Nephron (organoid): ENCODE measurements around the gene CDC6.

Source experiments
- H3K27ac Mint-ChIP-seq, 3 experiments: 2 replicates each; pipeline ENCODE4 v1.8.0; 2020; ENCODE audit warnings: mixed read lengths in 3 of 3, mild to moderate bottlenecking in 2 of 3, moderate library complexity in 1 of 3
- H3K27me3 Mint-ChIP-seq: 2 replicates; pipeline ENCODE4 v1.8.0; 2021; ENCODE audit warnings: low read depth, mild to moderate bottlenecking, moderate library complexity, mixed read lengths
- H3K36me3 Mint-ChIP-seq: 2 replicates; pipeline ENCODE4 v1.8.0; 2020; ENCODE audit warnings: low read depth, mixed read lengths
- H3K4me1 Mint-ChIP-seq: 2 replicates; pipeline ENCODE4 v1.8.0; 2020; ENCODE audit warnings: mixed read lengths
- H3K4me3 Mint-ChIP-seq, 3 experiments: 2 replicates each; pipeline ENCODE4 v1.8.0; 2020; ENCODE audit warnings: mild to moderate bottlenecking in 3 of 3, mixed read lengths in 3 of 3, moderate library complexity in 2 of 3
- H3K9me3 Mint-ChIP-seq: 2 replicates; pipeline ENCODE4 v1.8.0; 2020; ENCODE audit warnings: mixed read lengths
- TF ChIP-seq, protein P1 (sequence below), 3 experiments: fragments of 200-600 bp; sonication (generic); IDR thresholded peaks; one replicate each; pipeline ENCODE4 v1.5.0; 2021; ENCODE audit warnings: antibody characterized with exemption in 3 of 3; ENCODE audit not compliant: unreplicated experiment in 3 of 3

CDC6 gene

DNA sequence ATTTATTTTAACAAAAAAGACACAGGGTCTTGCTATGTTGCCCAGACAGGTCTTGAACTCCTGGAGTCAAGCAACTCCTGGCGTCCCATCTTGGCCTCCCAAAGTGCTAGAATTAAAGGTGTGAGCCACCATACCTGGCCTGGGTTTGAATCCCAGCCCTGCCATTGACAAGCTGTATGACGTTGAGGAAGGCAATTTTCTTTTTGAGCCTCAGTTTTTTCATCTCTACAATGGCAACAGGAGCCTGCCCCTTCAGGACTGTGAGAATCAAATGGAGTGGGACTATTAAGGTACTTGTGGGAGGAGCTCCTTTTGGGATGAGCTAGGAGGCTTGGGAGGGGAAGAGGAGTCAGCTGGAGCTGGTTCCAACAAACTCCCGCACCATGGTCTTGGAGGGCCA is 27.5 kb downstream of the CDC6 start:
- Mint-ChIP-seq H3K27me3 (no peaks in the 10 kb centered on the region), H3K9me3 (no peaks in the 10 kb centered on the region), H3K4me3 (peak overlapping the region in 1 of 3 experiments; percentile 82), H3K36me3 (no peaks in the 10 kb centered on the region), H3K4me1 (peaks cover 29% of the 10 kb centered on the region), H3K27ac (peak overlapping the region in 2 of 3 experiments; percentile 76 to 96)
- TF ChIP-seq, protein P1, sequence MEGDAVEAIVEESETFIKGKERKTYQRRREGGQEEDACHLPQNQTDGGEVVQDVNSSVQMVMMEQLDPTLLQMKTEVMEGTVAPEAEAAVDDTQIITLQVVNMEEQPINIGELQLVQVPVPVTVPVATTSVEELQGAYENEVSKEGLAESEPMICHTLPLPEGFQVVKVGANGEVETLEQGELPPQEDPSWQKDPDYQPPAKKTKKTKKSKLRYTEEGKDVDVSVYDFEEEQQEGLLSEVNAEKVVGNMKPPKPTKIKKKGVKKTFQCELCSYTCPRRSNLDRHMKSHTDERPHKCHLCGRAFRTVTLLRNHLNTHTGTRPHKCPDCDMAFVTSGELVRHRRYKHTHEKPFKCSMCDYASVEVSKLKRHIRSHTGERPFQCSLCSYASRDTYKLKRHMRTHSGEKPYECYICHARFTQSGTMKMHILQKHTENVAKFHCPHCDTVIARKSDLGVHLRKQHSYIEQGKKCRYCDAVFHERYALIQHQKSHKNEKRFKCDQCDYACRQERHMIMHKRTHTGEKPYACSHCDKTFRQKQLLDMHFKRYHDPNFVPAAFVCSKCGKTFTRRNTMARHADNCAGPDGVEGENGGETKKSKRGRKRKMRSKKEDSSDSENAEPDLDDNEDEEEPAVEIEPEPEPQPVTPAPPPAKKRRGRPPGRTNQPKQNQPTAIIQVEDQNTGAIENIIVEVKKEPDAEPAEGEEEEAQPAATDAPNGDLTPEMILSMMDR (IDR thresholded peaks at IDR 0.05; ENCODE audit: unreplicated experiment in 3 of 3), result no peak

DNA sequence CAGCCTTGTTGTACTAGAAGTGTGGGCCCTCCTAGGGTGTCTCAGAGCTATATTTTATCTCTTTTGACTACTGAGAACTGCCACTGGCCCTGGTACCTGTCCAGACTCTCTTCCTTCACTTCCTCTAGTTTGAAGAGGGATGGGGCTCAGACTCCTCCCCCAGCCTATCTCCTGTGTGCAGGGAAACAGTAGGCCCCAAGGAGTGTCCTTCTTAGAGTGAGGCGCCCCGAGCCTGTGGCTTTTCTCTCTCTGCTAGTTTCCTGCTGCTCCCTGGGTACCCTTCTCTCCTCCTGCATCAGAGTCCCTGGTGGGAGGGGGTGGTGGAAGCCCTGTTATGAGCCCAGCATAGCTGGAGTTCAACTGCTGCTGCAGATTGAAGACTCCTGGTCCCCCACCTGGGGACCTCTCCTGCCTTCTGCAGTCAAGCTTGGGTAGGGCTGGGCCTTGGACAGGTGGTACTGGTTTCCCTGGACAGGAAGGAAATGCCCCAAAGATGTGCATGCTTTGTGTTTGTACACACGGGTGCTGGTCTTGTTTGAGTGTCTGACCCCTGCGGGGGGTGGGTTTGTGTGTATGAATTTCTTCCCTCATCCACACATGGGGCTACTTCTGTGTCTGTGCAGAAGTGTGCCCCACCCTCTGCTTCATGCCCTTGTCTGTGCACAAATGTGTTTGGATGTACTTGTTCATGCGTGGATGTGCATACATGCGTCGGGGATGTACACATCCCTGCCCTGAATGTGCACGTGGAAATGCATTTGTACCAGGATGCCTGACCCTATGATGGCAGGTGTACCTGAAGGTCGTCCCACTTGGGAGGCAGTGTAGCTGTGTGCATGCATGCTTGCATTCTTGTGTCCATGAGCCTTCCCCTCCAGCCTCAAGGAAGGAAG is 28.2 kb downstream of the CDC6 start:
- H3K36me3 Mint-ChIP-seq, result no peaks in the 10 kb centered on the region
- H3K9me3 Mint-ChIP-seq, result no peaks in the 10 kb centered on the region
- no peaks in the 10 kb centered on the region for H3K27me3 Mint-ChIP-seq
- H3K27ac Mint-ChIP-seq, result peak overlapping the region in 2 of 3 experiments; percentile 84 to 96
- H3K4me3 Mint-ChIP-seq, result peak overlapping the region; percentile 71 to 82 (median 81)
- H3K4me1 Mint-ChIP-seq, result peaks cover 36% of the 10 kb centered on the region
- TF ChIP-seq, protein P1 (IDR thresholded peaks at IDR 0.05; ENCODE audit: unreplicated experiment in 3 of 3), result no peak

DNA sequence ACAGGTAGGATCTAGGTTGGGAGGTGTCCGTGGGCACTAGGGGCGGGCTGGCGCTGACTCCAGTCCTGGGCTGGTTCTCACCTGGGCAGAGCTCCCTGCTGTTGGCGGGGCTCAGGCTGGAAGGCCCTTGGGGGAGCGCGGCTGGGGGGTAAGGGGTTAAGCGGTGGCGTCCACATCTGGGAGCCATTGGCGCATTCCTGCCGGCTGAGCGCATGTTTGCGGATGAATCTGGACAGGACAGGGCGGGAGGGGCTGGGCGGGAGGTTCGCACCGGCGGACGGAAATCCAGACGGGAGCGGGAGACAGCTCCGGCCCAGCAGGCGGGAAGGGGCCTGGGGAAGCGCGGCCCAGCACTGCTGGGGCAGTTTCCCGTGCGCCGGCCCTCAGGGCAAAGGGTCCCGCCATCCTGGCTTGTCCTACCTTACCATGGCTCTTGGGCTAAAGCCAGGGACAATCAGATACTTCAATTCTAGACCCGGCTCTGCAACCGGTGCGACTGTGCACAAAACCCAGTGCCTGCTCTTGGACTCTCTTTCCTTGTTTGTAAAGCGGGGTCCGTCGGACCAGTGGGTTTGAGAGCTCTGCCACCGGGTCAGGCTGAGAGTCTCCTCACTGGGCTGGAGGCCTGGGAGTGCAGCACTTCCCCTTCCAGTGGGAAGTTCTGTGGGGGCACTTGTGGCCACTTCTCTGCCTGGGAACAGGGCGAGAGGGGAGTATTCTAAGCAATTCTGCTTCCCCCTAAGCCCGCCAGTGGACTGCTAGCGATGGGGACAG is 29.1 kb downstream of the CDC6 start:
- Mint-ChIP-seq H3K27ac (peak overlapping the region in 2 of 3 experiments; percentile 84 to 98), H3K36me3 (no peaks in the 10 kb centered on the region), H3K9me3 (no peaks in the 10 kb centered on the region), H3K4me1 (peaks cover 44% of the 10 kb centered on the region), H3K4me3 (peak overlapping the region; percentile 93 to 99 (median 96)), H3K27me3 (no peaks in the 10 kb centered on the region)
- TF ChIP-seq, protein P1 (IDR thresholded peaks at IDR 0.05; ENCODE audit: unreplicated experiment in 3 of 3), result no peak

DNA sequence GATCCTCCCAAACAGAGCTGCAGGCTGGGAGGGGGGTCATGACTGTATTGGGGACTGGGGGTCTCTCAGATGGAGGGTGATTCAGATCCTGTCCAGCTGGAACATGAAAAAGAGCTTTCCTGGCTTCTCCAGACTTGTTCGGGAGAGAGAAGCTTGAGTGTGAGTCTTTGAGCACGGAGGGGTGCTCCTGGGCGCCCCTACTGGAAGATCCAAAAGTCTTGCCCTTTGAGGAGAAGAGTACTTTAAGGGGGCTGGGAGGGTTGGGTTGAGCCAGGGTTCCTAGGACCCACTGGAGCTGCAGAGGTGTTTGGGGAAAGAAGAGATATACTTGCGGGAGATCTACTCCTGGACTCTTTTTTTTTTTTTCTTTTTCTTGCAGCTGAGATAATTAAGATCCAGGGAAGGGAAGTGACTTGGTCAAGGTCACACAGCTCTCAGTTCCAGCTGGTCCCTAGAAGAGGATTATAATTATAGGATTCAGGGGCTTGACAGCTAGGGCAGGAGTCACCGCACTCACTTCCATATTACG is 29.7 kb downstream of the CDC6 start:
- Mint-ChIP-seq H3K36me3 (no peaks in the 10 kb centered on the region), H3K27me3 (no peaks in the 10 kb centered on the region), H3K4me1 (peaks cover 51% of the 10 kb centered on the region), H3K9me3 (no peaks in the 10 kb centered on the region), H3K4me3 (peak overlapping the region; percentile 93 to 99 (median 96)), H3K27ac (peak overlapping the region in 2 of 3 experiments; percentile 84 to 98)
- TF ChIP-seq, protein P1 (IDR thresholded peaks at IDR 0.05; ENCODE audit: unreplicated experiment in 3 of 3), result peak; percentile 23 to 55 (median 53)

DNA sequence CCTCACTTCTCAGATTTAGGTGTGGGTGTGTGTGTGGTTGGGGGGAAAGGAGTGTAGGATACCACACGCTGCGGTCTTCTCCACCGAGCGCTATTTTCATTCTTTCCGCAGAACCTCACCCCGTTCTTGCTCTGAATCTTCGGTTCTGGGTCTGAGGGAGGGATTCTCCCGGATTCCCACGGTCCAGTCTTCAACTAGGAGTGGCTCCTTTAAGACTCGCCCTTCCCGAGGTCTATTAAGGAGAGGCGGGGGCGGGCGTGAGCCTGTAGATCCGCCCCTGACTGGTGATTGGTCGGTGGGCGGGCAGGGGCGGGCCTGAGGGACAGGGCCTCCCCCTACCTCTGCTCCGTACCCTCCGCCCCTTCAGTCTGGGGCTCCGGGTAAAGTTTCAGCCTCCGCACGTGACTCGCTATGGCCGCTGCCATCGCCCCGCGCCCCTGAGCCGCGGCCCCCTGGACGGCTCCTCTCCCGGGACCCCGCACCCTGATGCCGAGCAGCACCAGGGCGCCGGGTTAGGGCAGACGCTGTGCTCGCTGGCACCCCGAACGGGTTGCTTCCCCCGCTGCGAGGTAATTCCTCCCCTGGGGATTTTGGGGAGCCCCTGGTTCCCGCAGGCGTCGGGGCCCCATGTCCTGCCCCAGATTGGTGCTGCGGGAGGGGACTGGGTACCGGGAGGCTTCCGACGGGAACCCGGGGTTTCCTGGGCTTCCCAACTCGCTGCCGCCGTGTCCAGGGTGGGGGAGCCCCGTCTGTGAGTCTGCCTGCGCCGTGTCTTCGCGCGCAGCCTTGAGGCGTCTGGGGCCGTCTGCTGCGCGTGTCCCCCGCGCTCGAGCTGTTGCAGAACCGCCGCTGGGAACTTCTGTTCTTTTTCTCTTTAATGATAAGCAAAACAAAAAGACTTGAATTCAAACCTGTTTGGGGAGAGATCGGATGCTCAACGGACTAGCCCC is 30.5 kb downstream of the CDC6 start:
- TF ChIP-seq, protein P1 (IDR thresholded peaks at IDR 0.05; ENCODE audit: unreplicated experiment in 3 of 3), result no peak
- Mint-ChIP-seq H3K4me3 (peak overlapping the region; percentile 93 to 99 (median 96)), H3K4me1 (peaks cover 58% of the 10 kb centered on the region), H3K9me3 (no peaks in the 10 kb centered on the region), H3K27me3 (no peaks in the 10 kb centered on the region), H3K36me3 (no peaks in the 10 kb centered on the region), H3K27ac (peak overlapping the region; percentile 93 to 98 (median 96))
